Liver (tissue), 3 donors: ENCODE measurements around the gene EGFLAM.

Source experiments
- RXRA ChIP-seq, 2 donors: IDR thresholded peaks; 2 replicates each; pipeline ENCODE4 v1.6.1; 2017 to 2018; ENCODE audit warnings: antibody characterized with exemption in 2 of 2, mild to moderate bottlenecking in 1 of 2
- SP1 ChIP-seq: IDR thresholded peaks from 2 replicates; pipeline ENCODE4 v1.6.1; 2018; ENCODE audit warnings: antibody characterized with exemption, mild to moderate bottlenecking
- TAF1 ChIP-seq: conservative IDR thresholded peaks from 2 replicates; pipeline ENCODE4 v1.6.1; 2016; ENCODE audit warnings: antibody characterized with exemption, mild to moderate bottlenecking
- TF ChIP-seq, protein P1 (sequence below): fragments of 150-350 bp; IDR thresholded peaks from 2 replicates; pipeline ENCODE4 v1.5.1; 2017; ENCODE audit warnings: improper control_type of control experiment, low read depth, low read length; ENCODE audit not compliant: missing input control
- TF ChIP-seq, protein P2 (sequence below): IDR thresholded peaks from 2 replicates; pipeline ENCODE4 v1.6.1; 2016; ENCODE audit warnings: antibody characterized with exemption, mild to moderate bottlenecking
- TF ChIP-seq, protein P3 (sequence below): IDR thresholded peaks from 2 replicates; pipeline ENCODE4 v1.6.1; 2016; ENCODE audit warnings: antibody characterized with exemption
- TF ChIP-seq, protein P4 (sequence below): IDR thresholded peaks from 2 replicates; pipeline ENCODE4 v1.6.1; 2016; ENCODE audit warnings: antibody characterized with exemption
- donor health status: healthy.
- donor health status: healthy.

DNA sequence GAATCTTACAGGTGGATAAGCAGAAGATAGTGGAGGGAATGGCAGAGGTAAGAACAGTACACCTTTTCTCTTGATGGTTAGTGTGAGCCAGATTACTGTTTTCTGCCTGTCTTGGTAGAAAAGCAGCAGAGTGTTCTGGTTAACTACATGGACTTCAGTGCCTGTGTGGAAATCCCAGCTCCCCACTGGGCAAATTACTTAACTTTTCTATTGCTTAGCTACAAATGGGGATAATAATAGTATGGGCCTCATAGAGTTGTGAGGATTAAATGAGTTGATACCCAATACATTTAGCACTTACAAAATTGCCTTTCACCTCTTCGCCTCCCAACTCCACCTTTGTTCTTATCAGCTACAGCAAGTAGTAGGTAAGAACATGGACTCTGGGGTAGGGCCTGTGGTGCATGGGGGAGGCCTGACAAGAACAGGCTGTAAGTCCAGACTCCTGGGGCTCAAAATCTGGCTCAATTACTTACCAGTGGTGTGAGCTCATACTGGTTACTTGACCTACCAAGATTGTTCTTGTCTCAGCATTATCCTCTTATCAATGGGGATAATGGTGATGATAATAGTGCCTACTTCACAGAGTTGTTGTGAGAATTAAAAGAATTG, 173.0 kb downstream of the EGFLAM start:
- TF ChIP-seq, protein P1, sequence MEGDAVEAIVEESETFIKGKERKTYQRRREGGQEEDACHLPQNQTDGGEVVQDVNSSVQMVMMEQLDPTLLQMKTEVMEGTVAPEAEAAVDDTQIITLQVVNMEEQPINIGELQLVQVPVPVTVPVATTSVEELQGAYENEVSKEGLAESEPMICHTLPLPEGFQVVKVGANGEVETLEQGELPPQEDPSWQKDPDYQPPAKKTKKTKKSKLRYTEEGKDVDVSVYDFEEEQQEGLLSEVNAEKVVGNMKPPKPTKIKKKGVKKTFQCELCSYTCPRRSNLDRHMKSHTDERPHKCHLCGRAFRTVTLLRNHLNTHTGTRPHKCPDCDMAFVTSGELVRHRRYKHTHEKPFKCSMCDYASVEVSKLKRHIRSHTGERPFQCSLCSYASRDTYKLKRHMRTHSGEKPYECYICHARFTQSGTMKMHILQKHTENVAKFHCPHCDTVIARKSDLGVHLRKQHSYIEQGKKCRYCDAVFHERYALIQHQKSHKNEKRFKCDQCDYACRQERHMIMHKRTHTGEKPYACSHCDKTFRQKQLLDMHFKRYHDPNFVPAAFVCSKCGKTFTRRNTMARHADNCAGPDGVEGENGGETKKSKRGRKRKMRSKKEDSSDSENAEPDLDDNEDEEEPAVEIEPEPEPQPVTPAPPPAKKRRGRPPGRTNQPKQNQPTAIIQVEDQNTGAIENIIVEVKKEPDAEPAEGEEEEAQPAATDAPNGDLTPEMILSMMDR: no peak
- TF ChIP-seq, protein P2, sequence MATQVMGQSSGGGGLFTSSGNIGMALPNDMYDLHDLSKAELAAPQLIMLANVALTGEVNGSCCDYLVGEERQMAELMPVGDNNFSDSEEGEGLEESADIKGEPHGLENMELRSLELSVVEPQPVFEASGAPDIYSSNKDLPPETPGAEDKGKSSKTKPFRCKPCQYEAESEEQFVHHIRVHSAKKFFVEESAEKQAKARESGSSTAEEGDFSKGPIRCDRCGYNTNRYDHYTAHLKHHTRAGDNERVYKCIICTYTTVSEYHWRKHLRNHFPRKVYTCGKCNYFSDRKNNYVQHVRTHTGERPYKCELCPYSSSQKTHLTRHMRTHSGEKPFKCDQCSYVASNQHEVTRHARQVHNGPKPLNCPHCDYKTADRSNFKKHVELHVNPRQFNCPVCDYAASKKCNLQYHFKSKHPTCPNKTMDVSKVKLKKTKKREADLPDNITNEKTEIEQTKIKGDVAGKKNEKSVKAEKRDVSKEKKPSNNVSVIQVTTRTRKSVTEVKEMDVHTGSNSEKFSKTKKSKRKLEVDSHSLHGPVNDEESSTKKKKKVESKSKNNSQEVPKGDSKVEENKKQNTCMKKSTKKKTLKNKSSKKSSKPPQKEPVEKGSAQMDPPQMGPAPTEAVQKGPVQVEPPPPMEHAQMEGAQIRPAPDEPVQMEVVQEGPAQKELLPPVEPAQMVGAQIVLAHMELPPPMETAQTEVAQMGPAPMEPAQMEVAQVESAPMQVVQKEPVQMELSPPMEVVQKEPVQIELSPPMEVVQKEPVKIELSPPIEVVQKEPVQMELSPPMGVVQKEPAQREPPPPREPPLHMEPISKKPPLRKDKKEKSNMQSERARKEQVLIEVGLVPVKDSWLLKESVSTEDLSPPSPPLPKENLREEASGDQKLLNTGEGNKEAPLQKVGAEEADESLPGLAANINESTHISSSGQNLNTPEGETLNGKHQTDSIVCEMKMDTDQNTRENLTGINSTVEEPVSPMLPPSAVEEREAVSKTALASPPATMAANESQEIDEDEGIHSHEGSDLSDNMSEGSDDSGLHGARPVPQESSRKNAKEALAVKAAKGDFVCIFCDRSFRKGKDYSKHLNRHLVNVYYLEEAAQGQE: no peak
- no peak for TF ChIP-seq RXRA (IDR thresholded peaks at IDR 0.05)
- TF ChIP-seq, protein P3, sequence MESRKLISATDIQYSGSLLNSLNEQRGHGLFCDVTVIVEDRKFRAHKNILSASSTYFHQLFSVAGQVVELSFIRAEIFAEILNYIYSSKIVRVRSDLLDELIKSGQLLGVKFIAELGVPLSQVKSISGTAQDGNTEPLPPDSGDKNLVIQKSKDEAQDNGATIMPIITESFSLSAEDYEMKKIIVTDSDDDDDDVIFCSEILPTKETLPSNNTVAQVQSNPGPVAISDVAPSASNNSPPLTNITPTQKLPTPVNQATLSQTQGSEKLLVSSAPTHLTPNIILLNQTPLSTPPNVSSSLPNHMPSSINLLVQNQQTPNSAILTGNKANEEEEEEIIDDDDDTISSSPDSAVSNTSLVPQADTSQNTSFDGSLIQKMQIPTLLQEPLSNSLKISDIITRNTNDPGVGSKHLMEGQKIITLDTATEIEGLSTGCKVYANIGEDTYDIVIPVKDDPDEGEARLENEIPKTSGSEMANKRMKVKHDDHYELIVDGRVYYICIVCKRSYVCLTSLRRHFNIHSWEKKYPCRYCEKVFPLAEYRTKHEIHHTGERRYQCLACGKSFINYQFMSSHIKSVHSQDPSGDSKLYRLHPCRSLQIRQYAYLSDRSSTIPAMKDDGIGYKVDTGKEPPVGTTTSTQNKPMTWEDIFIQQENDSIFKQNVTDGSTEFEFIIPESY: no peak
- TF ChIP-seq TAF1: no peak
- no peak for TF ChIP-seq SP1
- TF ChIP-seq, protein P4, sequence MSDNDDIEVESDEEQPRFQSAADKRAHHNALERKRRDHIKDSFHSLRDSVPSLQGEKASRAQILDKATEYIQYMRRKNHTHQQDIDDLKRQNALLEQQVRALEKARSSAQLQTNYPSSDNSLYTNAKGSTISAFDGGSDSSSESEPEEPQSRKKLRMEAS: no peak
